Mononuclear cell (primary cell): ENCODE results near the gene TFB2M. TPM values are rescaled to one million over a fixed set of nuclear protein-coding genes. Genes with fewer than 3 reads are reported as not detected.
"Not testable (repeated sequence)": the region's sequence is repeated elsewhere in the genome, so short reads cannot be mapped to it uniquely, and the experiment has no call there.

Experiments
- H3K27me3 ChIP-seq: 2 replicates; pipeline ENCODE4 v1.6.0; 2011; ENCODE audit warnings: low read length, control low read depth; ENCODE audit not compliant: insufficient read depth
- H3K4me1 ChIP-seq: 2 replicates; pipeline ENCODE4 v1.5.1; 2011; ENCODE audit warnings: mild to moderate bottlenecking, low read length, control low read depth; ENCODE audit not compliant: insufficient read depth
- H3K4me3 ChIP-seq: 2 replicates; pipeline ENCODE4 v1.5.1; 2011; ENCODE audit warnings: mild to moderate bottlenecking, low read length, moderate library complexity
- H3K9me3 ChIP-seq: 2 replicates; pipeline ENCODE4 v1.5.1; 2011; ENCODE audit warnings: low read depth, mild to moderate bottlenecking, control low read depth, low read length
- total RNA-seq: library from RNA; depleted of rRNA; stranded (reverse); fragments of >200 nt; gene quantifications from one replicate; pipeline ENCODE4 v1.2.3, GENCODE V29; 2012

The TFB2M gene
- total RNA-seq, 1 donor = 17.2 TPM

DNA sequence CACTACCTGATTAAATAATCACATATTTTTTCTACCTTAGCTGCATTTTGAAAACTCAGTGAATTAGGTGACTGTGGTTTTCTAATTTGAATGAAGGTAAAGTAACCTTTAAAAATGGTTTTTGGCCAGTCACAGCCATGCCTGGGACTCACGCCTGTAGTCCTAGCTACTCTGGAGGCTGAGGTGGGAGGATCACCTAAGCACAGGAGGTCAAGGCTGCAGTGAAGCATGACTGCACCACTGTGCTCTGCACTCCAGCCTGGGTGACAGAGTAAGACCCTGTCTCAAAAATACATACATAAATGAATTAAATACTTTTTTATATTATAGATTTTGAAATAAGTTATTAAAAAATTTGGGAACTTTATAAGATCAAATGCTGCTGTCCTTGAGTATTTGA is 5.9 kb upstream of the TFB2M start:
- H3K9me3 ChIP-seq = no peaks in the 10 kb centered on the region
- no peaks in the 10 kb centered on the region for H3K27me3 ChIP-seq
- no peak overlapping the region for H3K4me3 ChIP-seq
- peaks cover 70% of the 10 kb centered on the region for H3K4me1 ChIP-seq

DNA sequence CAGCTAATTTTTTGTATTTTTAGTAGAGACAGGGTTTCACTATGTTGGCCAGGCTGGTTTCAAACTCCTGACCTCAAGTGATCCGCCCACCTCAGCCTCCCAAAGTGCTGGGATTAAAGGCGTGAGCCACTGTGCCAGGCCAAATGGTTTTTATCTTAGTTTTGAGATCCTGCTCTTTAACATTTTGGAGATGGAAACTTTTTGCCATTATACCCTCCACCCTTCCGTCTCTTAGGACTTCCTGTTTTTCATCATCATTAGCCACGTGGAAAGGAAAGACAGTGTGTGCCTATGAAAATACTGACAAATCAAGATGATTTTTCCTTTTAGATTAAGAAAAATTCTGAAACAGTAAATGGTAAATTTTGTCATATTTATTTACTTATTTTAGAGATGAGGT is 5.2 kb upstream of the TFB2M start:
- H3K4me3 ChIP-seq, H3K9me3 ChIP-seq, H3K27me3 ChIP-seq: not testable (repeated sequence)
- H3K4me1 ChIP-seq = peaks cover 64% of the 10 kb centered on the region

DNA sequence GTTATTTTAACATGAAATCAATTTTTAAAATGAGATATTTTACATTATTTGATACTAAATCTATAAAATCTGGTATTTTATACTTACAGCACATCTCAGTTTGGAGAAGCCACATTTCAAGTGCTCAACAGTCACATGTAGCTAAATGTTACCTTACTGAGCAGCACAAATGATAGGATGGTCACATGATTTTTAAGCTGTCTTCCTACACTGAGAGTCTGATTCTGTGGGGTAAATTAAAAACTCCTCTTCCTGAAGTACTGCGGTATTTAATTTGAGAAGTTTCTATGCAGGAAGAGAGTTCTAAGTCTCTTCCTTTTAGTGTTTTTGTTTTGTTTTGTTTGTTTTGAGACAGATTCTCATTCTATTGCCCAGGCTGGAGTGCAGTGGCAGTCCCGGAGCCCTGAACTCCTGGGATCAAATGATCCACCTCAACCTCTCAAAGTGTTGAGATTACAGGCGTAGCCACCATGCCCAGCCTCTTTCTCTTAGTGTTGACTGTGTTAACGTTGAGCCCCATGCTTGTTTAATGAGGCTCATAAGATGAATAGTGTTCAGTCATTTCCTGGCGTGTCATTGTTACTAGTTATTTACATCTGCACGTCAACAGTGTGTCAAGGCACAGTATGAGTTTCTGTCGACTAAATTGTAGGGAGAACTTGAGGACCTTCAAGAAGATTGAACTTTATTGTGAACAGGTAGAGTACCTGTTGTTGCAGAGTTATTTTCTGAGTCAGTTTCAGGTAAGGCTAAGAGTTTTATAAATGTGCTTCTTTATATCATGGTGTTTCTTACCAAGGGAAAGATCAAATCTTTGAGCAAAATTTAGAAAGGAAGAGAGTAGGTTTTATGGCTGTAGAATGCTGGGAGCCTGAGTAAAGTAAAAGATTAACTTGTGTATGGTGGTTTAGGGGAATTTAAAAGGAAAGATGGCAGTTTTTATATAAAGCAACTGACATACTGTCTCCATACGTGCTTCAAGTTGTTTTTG is 3.5 kb upstream of the TFB2M start:
- H3K4me3 ChIP-seq = peak overlapping the region; percentile 12
- peaks cover 77% of the 10 kb centered on the region for H3K4me1 ChIP-seq
- H3K9me3 ChIP-seq = no peaks in the 10 kb centered on the region
- no peaks in the 10 kb centered on the region for H3K27me3 ChIP-seq

DNA sequence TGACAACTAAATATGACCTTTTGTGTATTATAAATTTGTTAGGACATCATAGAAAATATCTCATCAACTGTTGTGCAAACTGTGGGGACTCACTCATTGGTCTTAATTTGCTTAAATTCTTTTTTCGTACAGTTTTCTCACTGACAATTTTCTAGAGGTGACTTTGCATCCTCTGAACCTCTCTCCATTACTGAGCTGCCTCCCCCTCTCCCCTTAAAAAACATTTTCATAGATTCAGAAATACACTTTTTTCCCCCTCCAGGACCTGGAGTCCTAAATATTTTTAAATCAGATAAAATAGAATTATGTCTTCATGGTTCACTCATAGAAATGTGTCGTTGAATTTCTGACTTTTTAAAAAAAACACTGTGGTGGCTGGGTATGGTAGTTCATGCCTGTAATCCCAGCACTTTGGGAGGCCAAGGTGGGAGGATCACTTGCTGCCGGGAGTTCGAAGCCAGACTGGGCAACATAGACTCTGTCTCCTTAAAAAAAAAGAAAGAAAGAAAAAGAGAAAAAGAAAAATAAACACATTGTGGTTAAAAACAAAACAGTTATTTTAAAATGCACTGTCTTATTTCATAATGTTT is 1.7 kb upstream of the TFB2M start:
- Histone ChIP-seq H3K4me1 (peaks cover 65% of the 10 kb centered on the region), H3K9me3 (no peaks in the 10 kb centered on the region), H3K27me3 (no peaks in the 10 kb centered on the region), H3K4me3 (peak overlapping the region; percentile 99)

DNA sequence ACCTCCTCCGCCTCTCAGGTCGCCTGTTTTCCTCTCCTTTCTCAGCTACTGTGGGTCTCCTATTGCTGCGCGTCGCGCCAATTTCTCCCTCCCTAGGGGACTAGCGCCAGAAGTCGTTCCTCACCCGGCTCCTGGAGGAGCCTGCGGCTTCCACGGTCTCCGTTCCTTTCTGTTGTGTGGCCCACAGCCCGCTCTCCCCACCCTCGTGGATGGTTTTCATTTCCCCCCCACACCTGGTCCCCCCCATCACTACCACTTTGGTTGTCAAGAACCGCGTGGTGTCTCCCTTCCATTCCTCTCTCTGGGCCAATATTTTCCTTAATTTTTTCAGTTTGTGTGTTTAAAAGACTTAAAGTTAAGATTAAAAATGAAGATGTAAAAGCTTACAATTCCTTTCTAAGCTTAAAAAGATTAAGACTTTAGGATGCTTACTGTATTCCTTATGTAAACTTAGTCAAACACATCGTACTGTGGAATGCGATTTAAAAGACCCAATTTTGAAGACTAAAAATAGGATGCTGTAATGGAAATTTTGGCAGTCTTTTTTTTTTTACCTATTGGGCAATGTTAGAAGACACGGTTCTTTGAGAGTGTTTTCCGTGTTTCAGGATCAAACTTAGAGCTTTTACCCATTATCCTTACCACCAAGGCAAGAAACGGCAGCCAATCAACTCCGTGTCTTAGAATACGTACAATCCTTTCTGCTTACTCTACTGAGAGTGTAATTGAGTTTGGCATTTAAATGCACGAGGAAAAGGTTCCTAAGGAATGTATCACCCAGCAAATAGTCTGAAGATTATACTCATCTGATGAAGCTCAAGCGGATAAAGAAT is 968 bp upstream of the TFB2M start:
- no peaks in the 10 kb centered on the region for H3K27me3 ChIP-seq
- peak overlapping the region; percentile 99 for H3K4me3 ChIP-seq
- H3K9me3 ChIP-seq = no peaks in the 10 kb centered on the region
- H3K4me1 ChIP-seq = peaks cover 59% of the 10 kb centered on the region

DNA sequence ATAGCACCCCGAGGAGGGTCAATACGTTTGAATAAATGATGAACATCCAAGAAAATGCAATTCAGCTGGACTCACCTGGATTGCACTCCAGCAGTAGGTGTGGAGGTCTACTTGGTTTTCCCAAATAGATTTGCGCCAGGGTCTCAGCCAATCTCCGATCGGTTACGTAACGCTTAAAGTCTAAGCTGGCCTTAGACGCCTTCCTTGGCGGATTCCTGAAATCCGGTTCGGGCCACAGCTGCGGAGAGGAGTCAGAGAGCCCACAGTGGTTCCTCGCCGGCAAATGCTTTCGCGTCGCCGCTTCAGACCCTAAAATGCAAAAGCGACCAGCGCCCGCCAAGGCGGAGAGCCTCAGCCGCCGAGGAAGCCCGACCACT is 322 bp downstream of the TFB2M start:
- Histone ChIP-seq H3K4me3 (peak overlapping the region; percentile 99), H3K9me3 (no peaks in the 10 kb centered on the region), H3K4me1 (peaks cover 47% of the 10 kb centered on the region), H3K27me3 (no peaks in the 10 kb centered on the region)

DNA sequence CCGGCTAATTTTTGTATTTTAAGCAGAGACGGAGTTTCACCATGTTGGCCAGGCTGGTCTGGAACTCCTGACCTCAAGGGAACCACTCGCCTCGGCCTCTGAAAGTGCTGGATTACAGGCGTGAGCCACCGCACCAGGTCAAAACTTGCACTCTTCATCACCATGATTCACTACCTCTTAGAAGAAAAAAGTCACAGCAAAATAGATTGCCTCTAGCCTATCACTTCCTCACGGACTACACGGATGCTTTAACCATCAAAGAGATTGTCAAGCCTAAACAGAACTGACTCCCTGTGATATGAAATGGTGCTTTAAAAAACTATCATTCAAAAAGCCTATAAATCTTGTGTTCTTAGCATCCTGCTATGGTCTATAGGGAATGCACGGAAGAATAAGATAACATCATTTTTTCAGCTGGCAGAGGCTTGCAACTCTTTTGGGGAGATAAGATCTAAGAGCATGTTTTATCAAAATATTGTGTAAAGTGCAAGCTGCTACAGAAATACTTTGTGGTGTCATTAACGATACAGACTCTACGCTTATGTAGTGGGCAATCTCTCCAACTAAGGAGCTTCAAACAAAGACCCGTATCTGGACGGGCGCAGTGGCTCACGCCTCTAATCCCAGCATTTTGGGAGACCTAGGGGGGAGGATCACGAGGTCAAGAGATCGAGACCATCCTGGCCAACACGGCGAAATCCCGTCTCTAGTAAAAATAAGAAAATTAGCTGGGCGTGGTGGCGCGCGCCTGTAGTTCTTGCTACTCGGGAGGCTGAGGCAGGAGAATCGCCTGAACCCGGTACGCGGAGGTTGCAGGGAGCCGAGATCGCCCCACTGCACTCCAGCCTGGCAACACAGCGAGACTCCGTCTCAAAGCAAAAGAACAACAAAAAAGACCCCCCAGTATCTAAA is 966 bp downstream of the TFB2M start:
- peak overlapping the region; percentile 99 for H3K4me3 ChIP-seq
- H3K4me1 ChIP-seq = peaks cover 43% of the 10 kb centered on the region
- H3K27me3 ChIP-seq = no peaks in the 10 kb centered on the region
- H3K9me3 ChIP-seq = no peaks in the 10 kb centered on the region

DNA sequence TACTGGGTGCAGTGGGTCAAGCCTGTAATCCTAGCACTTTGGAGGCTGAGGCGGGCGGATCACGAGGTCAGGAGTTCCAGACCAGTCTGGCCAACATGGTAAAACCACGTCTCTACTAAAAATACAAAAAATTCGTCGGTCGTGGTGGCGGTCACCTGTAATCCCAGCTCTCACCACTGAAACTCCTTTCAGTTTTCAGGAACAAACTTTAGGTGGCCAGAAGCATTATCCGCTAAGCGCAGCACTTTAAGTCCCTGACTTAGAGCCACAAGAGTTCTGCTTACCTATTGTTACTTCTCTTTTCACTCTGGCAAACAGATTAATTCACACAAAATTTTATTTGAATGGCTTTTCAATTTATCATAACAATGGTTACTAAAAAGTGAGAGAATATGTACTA is 5.2 kb downstream of the TFB2M start:
- not testable (repeated sequence) for H3K9me3 ChIP-seq, H3K4me3 ChIP-seq, H3K27me3 ChIP-seq
- H3K4me1 ChIP-seq = peaks cover 19% of the 10 kb centered on the region

DNA sequence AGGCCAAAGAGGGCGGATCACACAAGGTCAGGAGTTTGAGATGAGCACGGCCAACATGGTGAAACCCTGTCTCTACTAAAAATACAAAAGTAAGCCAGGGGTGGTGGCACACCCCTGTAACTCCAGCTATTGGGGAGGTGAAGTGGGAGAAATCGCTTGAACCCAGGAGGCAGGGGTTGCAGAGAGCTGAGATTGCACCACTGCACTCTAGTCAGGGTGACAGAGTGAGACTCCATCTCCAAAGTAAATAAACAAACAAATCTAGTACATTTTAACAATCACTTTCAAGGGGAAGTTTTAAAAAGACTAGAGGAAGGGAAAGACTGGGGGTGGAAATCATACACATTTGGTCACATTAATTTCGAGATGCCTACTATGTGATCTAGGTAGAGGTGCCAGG is 6.8 kb downstream of the TFB2M start:
- H3K4me1 ChIP-seq = peaks cover 4% of the 10 kb centered on the region
- H3K27me3 ChIP-seq = no peaks in the 10 kb centered on the region
- H3K4me3 ChIP-seq = no peak overlapping the region
- no peaks in the 10 kb centered on the region for H3K9me3 ChIP-seq

DNA sequence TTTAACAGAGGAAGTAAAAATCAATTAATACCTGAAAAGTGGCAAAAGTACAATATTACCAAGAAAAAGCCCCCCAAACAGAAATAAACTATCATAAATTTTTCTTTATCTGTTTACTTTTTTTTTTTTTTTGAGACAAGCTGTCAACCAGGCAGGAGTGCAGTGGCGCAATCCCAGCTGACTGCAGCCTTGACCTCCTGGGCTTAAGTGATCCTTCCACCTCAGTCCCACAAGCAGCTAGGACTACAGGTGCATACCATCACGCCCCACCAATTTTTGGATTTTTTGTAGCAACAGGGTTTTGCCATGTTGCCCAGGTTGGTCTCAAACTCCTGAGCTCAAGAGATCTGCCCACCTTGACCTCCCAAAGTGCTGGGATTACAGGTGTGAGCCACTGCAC is 8.0 kb downstream of the TFB2M start:
- Histone ChIP-seq H3K4me3 (no peak overlapping the region), H3K9me3 (no peaks in the 10 kb centered on the region), H3K4me1 (no peaks in the 10 kb centered on the region), H3K27me3 (no peaks in the 10 kb centered on the region)

DNA sequence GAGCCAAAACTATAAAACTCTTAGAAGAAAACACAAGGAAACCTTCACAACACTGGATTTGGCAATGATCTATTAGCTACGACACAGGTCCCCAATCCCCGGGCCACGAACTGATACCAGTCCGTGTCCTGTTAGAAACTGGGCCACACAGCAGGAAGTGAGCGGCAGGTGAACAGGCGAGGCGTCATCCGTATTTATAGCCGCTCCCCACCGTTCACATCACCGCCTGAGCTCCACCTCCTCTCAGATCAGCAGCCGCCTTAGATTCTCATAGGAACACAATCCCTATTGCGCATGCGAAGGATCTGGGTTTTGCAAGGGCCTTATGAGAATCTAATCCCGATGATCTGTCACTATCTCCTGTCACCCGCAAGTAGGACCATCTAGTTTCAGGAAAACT is 11.9 kb downstream of the TFB2M start:
- no peaks in the 10 kb centered on the region for H3K4me1 ChIP-seq
- no peaks in the 10 kb centered on the region for H3K27me3 ChIP-seq
- H3K9me3 ChIP-seq = no peaks in the 10 kb centered on the region
- H3K4me3 ChIP-seq = no peak overlapping the region

DNA sequence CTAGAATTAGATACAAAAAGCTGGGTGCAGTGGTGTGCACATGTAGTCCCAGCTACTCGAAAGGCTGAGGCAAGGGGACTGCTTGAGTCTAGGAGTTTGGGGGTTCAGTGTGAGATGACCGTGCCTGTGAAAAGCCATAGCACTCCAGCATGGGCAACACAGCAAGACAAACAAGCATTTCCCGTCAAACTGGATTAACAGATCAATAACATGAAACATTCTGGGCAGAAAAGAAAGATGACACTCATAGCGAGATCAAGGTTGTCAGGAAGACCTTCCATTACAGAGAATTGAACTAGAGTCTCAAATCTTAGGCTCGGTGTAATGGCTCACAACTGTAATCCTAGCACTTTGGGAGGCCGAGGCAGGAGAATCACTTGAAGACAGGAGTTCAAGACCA is 14.0 kb downstream of the TFB2M start:
- Histone ChIP-seq H3K4me1 (no peaks in the 10 kb centered on the region), H3K9me3 (no peaks in the 10 kb centered on the region), H3K27me3 (no peaks in the 10 kb centered on the region), H3K4me3 (no peak overlapping the region)

DNA sequence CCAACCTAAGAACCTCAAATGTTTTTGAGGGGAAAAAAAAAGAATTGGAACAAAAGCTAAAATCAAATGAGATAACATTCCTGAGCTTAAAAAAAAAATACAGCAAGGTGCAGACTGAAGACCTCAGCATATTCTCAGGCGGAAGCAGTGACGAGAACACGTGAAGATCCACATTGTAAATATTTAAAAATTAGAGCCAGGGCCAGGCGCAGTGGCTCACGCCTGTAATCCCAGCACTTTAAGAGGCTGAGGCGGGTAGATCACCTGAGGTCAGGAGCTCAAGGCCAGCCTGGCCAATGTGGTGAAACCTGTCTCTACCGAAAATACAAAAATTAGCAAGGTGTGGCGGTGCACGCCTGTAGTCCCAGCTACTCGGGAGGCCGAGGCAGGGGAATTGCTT is 15.7 kb downstream of the TFB2M start:
- no peak overlapping the region for H3K4me3 ChIP-seq
- H3K4me1 ChIP-seq = no peaks in the 10 kb centered on the region
- no peaks in the 10 kb centered on the region for H3K27me3 ChIP-seq
- no peaks in the 10 kb centered on the region for H3K9me3 ChIP-seq

DNA sequence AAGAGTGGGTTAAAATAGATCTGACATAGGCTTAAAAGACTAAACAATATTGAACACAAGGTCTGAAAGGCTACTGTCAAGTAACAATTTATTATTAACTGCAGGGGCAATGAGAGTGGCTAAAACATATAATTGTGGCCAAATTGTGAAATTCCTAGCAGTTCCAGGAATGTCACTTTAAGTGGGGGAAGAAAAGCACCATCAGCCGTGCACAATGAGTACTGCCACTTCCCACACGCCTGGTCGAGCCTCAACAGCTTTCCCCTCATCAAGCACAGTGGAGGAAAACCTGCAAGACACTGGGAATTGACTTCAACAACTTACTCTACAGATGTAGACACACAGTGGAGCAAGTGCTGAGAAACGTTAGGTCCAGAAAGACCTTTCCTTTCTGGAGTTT is 16.4 kb downstream of the TFB2M start:
- no peak overlapping the region for H3K4me3 ChIP-seq
- H3K9me3 ChIP-seq = no peaks in the 10 kb centered on the region
- no peaks in the 10 kb centered on the region for H3K27me3 ChIP-seq
- H3K4me1 ChIP-seq = no peaks in the 10 kb centered on the region
